ENCODE results near the gene LZTS2.

The LZTS2 gene

DNA sequence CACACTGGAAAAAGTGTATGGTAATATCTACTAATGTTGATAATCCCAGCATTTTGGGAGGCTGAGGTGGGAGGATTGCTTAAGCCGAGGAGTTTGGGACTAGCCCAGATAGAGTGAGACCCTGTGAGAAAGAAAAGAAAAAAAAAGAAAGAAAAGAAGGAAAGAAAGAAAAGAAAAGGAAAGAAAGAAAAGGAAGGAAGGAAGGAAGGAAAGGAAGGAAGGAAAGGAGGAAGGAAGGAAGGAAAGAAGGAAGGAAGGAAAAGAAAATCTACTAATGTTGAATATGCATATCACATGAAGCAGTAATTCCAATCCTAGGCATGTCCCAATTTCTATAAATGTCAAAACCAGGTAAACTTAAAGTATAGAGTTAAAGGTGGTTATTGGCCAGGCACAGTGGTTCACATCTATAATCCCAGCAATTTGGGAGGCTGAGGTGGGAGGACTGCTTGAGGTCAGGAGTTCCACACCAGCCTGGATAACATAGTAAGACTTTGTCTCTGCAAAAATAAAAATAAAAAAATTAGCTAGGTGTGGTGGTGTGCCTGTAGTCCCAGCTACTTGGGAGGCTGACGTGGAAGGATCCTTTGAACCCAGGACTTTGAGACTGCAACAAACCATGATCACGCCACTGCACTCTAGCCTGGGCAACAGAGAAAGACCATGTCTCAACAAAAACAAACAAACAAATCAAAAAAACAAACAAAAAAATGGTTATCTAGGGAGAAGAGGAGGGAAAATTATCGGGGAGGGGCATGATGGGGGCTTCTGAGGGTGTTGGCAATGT is 57.0 kb downstream of the LZTS2 start:
- DNase-seq, result no peak
